IPS-15b (cell line): ENCODE measurements around the gene MXD1.

Experiments used
- H3K27me3 ChIP-seq: one replicate; pipeline ENCODE4 v1.6.1; 2013; ENCODE audit warnings: low read length; ENCODE audit not compliant: control insufficient read depth, insufficient read depth
- H3K36me3 ChIP-seq: one replicate; pipeline ENCODE4 v1.6.1; 2013; ENCODE audit warnings: low read length; ENCODE audit not compliant: control insufficient read depth, insufficient read depth
- H3K4me1 ChIP-seq: one replicate; pipeline ENCODE4 v1.6.1; 2013; ENCODE audit warnings: mild to moderate bottlenecking, low read length; ENCODE audit not compliant: control insufficient read depth, insufficient read depth
- H3K4me3 ChIP-seq: one replicate; pipeline ENCODE4 v1.5.1; 2013; ENCODE audit warnings: low read depth, low read length
- H3K9ac ChIP-seq: one replicate; pipeline ENCODE4 v1.6.1; 2013; ENCODE audit warnings: low read depth, mild to moderate bottlenecking, low read length
- H3K9me3 ChIP-seq: one replicate; pipeline ENCODE4 v1.6.1; 2013; ENCODE audit warnings: mild to moderate bottlenecking, low read length; ENCODE audit not compliant: control insufficient read depth, insufficient read depth

MXD1 gene

DNA sequence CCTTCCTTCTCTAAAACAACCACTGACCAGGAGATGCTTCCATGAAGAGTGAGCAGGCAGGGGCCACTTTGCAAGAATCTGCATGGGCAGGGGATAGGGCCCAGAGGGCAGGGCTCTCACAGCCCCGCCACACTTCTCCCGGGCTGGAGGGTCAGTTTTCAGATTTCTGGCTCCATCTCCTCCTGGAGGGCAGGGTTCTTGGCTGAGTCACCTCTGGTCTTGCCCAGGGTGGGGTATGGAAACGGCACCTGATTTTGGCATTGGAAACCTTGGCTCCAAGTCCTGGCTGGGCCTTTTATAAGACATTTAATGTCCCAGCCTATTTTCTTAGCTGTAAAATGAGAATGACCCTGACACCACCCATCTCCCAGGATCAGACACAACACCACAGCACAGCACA, 74.1 kb downstream of the MXD1 start:
- Histone ChIP-seq H3K4me1 (no peaks in the 10 kb centered on the region), H3K9me3 (no peaks in the 10 kb centered on the region), H3K9ac (no peak overlapping the region), H3K4me3 (no peak overlapping the region), H3K27me3 (no peaks in the 10 kb centered on the region), H3K36me3 (peaks cover 2% of the 10 kb centered on the region)

DNA sequence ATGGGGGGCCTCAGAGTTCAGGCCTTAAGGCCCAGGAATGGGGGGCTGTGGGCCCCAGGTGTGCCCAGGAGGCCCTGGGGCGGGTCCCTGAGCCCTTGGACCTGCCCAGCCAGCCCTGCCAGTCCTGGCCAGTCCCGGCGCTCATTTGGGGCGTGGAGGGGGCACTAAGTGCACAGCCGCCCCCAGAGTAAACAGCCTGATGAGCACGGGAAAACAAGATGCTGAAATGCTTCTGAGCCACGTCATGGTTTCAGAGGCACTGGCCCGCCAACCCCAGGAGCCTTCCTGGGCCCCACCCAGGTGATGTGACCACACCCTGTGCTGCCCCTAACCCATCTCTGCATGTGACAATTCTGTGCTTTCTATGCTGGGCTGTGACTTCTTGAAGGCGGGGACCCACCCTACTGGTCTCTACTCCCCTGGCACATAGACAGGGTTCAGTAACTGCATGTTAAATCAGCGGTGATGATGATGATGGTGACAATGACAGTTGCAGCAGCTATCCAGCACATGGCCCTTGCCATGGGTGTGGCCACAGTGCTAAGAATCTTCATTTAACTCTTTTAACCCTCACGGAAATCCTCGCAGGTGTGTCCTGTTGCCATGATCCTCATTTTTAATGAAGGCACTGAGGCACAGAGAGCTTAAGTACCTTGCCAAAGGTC, 74.7 kb downstream of the MXD1 start:
- Histone ChIP-seq H3K27me3 (no peaks in the 10 kb centered on the region), H3K9ac (no peak overlapping the region), H3K36me3 (peaks cover 4% of the 10 kb centered on the region), H3K9me3 (no peaks in the 10 kb centered on the region), H3K4me1 (no peaks in the 10 kb centered on the region), H3K4me3 (no peak overlapping the region)
